Panc1 (cell line): Measurements from ENCODE around the gene MAPT. TPM values are rescaled to one million over a fixed set of nuclear protein-coding genes. Genes with fewer than 3 reads are reported as not detected.
"Not testable (repeated sequence)": the region's sequence is repeated elsewhere in the genome, so short reads cannot be mapped to it uniquely, and the experiment has no call there.

Experiments
- ATAC-seq: fragments of 200-7000 bp; cut with Tn5 transposase; 2 replicates; pipeline ENCODE4 v1.9.1; 2020; ENCODE audit warnings: mild to moderate bottlenecking, moderate library complexity
- BruUV-seq: library from RNA; stranded (reverse); fragments of 400-500 nt; replicated peaks from 2 replicates; lab custom pipeline; 2021; lab: Mats Ljungman, UMichigan
- CTCF ChIA-PET: fragments of 300-600 bp; sonication (Branson Sonifier 250); formaldehyde crosslinking; loops from one replicate; lab custom pipeline; 2022; ENCODE audit warnings: antibody characterized with exemption; lab: Charles Lee
- POLR2A ChIA-PET: fragments of 300-600 bp; sonication (Branson Sonifier 250); formaldehyde crosslinking; loops from one replicate; lab custom pipeline; 2022; ENCODE audit warnings: antibody characterized with exemption; lab: Charles Lee
- DNase-seq: peaks from one replicate; pipeline ENCODE4 v3.0.0-alpha.2; 2010; ENCODE audit warnings: low read depth, low spot score
- H3K27ac ChIP-seq: 2 replicates; pipeline ENCODE4 v1.5.1; 2011; ENCODE audit warnings: mild to moderate bottlenecking, low read length, inconsistent platforms
- H3K27me3 ChIP-seq: fragments of 200-500 bp; sonication (Bioruptor generic); 2 replicates; pipeline ENCODE4 v1.6.0; 2014; ENCODE audit warnings: low read length, inconsistent platforms; ENCODE audit not compliant: control insufficient read depth, insufficient read depth
- H3K36me3 ChIP-seq: fragments of 200-500 bp; sonication (Bioruptor generic); 2 replicates; pipeline ENCODE4 v1.5.1; 2014; ENCODE audit warnings: inconsistent platforms, mild to moderate bottlenecking, low read length, moderate library complexity; ENCODE audit not compliant: control insufficient read depth, insufficient read depth
- H3K4me1 ChIP-seq: 2 replicates; pipeline ENCODE4 v1.5.1; 2011; ENCODE audit warnings: inconsistent platforms, mild to moderate bottlenecking, low read length, moderate library complexity; ENCODE audit not compliant: control insufficient read depth, insufficient read depth
- H3K4me3 ChIP-seq, 2 experiments: 2 replicates each; pipeline ENCODE4 v1.5.1; 2011 to 2012; ENCODE audit warnings: low read depth in 2 of 2, low read length in 2 of 2, mild to moderate bottlenecking in 2 of 2, inconsistent platforms in 1 of 2, moderate library complexity in 1 of 2
- H3K9me3 ChIP-seq: fragments of 200-500 bp; sonication (Bioruptor generic); 2 replicates; pipeline ENCODE4 v1.5.1; 2014; ENCODE audit warnings: low read depth, mild to moderate bottlenecking, inconsistent platforms, low read length, moderate library complexity; ENCODE audit not compliant: control insufficient read depth, insufficient read depth
- CTCF ChIP-seq: fragments of 450-650 bp; IDR thresholded peaks from 2 replicates; pipeline ENCODE4 v1.5.1; 2017; ENCODE audit warnings: mild to moderate bottlenecking
- POLR2AphosphoS5 ChIP-seq: IDR thresholded peaks from 2 replicates; pipeline ENCODE4 v1.6.1; 2012; ENCODE audit warnings: mild to moderate bottlenecking, low read depth, low read length, moderate library complexity
- SIN3A ChIP-seq: IDR thresholded peaks from 2 replicates; pipeline ENCODE4 v1.6.1; 2012; ENCODE audit warnings: low read depth, mild to moderate bottlenecking, low read length, moderate library complexity, borderline replicate concordance; ENCODE audit not compliant: insufficient read depth
- TCF7L2 ChIP-seq: IDR thresholded peaks from 2 replicates; pipeline ENCODE4 v1.6.1; 2011; ENCODE audit warnings: mild to moderate bottlenecking, low read depth, low read length, inconsistent platforms
- in situ Hi-C: cut with HindIII; loops from 2 replicates; pipeline ENCODE4 v1.10.0; 2016; ENCODE audit warnings: low sequenced_read_pairs, low pct_unique_long_range_greater_than_20kb
- intact Hi-C: fragments of 100-400 bp; cut with micrococcal nuclease; formaldehyde crosslinking; loops from one replicate; pipeline ENCODE4 v1.10.0; 2022; ENCODE audit not compliant: unreplicated experiment
- total RNA-seq: library from RNA; stranded (reverse); gene quantifications from one replicate; pipeline ENCODE4 v1.2.1, GENCODE V29; 2021; ENCODE audit not compliant: unreplicated experiment
- TF ChIP-seq, protein P1 (sequence below), 2 experiments: IDR thresholded peaks; 2 replicates each; pipeline ENCODE4 v1.6.1; 2011 to 2012; ENCODE audit warnings: low read depth in 2 of 2, control low read depth in 1 of 2, low read length in 1 of 2, mild to moderate bottlenecking in 1 of 2, moderate library complexity in 1 of 2; ENCODE audit not compliant: insufficient read depth in 1 of 2

The MAPT gene
- total RNA-seq, 1 experiment from 2014 or later: 0.59 TPM

DNA sequence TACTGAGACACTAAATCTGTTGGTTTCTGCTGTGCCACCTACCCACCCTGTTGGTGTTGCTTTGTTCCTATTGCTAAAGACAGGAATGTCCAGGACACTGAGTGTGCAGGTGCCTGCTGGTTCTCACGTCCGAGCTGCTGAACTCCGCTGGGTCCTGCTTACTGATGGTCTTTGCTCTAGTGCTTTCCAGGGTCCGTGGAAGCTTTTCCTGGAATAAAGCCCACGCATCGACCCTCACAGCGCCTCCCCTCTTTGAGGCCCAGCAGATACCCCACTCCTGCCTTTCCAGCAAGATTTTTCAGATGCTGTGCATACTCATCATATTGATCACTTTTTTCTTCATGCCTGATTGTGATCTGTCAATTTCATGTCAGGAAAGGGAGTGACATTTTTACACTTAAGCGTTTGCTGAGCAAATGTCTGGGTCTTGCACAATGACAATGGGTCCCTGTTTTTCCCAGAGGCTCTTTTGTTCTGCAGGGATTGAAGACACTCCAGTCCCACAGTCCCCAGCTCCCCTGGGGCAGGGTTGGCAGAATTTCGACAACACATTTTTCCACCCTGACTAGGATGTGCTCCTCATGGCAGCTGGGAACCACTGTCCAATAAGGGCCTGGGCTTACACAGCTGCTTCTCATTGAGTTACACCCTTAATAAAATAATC lies 119.3 kb downstream of the MAPT start:
- Histone ChIP-seq H3K27ac (no peak overlapping the region), H3K4me1 (no peaks in the 10 kb centered on the region), H3K4me3 (no peak overlapping the region), H3K36me3 (no peaks in the 10 kb centered on the region), H3K27me3 (no peaks in the 10 kb centered on the region), H3K9me3 (no peaks in the 10 kb centered on the region)
- TF ChIP-seq SIN3A (no peak), CTCF (no peak), TCF7L2 (no peak), POLR2AphosphoS5 (no peak)
- TF ChIP-seq, protein P1, sequence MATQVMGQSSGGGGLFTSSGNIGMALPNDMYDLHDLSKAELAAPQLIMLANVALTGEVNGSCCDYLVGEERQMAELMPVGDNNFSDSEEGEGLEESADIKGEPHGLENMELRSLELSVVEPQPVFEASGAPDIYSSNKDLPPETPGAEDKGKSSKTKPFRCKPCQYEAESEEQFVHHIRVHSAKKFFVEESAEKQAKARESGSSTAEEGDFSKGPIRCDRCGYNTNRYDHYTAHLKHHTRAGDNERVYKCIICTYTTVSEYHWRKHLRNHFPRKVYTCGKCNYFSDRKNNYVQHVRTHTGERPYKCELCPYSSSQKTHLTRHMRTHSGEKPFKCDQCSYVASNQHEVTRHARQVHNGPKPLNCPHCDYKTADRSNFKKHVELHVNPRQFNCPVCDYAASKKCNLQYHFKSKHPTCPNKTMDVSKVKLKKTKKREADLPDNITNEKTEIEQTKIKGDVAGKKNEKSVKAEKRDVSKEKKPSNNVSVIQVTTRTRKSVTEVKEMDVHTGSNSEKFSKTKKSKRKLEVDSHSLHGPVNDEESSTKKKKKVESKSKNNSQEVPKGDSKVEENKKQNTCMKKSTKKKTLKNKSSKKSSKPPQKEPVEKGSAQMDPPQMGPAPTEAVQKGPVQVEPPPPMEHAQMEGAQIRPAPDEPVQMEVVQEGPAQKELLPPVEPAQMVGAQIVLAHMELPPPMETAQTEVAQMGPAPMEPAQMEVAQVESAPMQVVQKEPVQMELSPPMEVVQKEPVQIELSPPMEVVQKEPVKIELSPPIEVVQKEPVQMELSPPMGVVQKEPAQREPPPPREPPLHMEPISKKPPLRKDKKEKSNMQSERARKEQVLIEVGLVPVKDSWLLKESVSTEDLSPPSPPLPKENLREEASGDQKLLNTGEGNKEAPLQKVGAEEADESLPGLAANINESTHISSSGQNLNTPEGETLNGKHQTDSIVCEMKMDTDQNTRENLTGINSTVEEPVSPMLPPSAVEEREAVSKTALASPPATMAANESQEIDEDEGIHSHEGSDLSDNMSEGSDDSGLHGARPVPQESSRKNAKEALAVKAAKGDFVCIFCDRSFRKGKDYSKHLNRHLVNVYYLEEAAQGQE (IDR thresholded peaks at IDR 0.05; ENCODE audit: insufficient read depth in 1 of 2, low read depth in 2 of 2, low read length in 1 of 2): no peak
- ChIA-PET CTCF (no interaction called here), POLR2A (no interaction called here)
- BruUV-seq: no TSS peak
- in situ Hi-C loops (no loop called here), intact Hi-C loops (no loop called here)
- ATAC-seq: no peak
- no peak for DNase-seq

DNA sequence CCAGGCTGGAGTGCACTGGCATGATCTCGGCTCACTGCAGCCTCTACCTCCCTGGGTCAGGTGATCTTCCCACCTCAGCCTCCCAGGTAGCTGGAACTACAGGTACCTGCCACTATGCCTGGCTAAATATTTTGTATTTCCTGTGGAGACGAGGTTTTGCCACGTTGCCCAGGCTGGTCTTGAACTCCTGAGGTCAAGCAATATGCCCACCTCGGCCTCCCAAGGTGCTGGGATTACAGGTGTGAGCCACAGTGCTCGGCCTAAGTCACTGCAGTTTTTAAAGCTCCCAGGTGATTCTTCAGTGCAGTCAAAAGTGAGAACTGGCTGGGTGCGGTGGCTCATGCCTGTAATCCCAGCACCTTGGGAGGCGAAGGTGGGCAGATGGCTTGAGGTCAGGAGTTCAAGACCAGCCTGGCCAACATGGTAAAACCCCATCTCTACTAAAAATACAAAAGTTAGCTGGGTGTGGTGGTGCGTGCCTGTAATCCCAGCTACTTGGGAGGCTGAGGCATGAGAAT lies 125.1 kb downstream of the MAPT start:
- H3K27me3 ChIP-seq, intact Hi-C loops, H3K36me3 ChIP-seq, in situ Hi-C loops, H3K9me3 ChIP-seq, H3K4me1 ChIP-seq, BruUV-seq, H3K4me3 ChIP-seq, DNase-seq, ATAC-seq, CTCF ChIA-PET, H3K27ac ChIP-seq: not testable (repeated sequence)
- POLR2A ChIA-PET: interaction anchor here (0.6 kb wide), 1 partner anchor 11 kb away, joined by 6 read pairs; no protein-coding TSS in a partner anchor

DNA sequence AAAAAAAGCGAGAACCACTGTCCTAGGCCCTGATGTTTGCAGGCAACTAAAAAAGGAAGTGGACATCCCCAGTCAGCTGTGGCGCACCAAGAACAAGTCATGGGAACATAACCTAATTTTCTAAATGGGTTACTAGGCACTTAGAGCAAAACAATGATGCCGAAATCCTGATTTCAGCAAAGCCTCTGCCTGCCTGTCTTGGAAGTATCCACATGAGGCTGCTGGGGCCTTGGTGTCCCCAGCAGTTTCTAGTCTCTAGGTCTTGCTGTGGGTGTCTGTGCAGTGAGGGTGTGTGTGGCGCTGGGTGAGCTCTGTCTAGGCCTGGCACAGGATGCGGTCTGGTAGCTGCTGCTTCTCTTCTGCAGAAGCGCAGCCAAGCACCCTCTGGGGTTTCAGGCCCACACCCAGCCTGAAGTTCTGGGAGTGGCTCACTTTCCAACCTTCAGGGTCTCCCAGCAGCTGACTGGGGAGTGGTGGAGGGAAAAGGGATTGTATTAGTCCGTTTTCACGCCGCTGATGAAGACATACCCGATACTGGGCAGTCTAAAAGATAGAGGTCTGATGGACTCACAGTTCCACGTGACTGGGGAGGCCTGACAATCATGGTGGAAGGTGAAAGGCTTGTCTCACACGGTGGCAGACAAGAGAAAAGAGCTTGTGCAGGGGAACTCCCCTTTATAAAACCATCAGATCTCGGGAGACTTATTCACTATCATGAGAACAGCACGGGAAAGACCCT lies 125.8 kb downstream of the MAPT start:
- no peaks in the 10 kb centered on the region for H3K36me3 ChIP-seq
- TF ChIP-seq TCF7L2 (no peak), CTCF (no peak), SIN3A (no peak), POLR2AphosphoS5 (no peak)
- TF ChIP-seq, protein P1 (IDR thresholded peaks at IDR 0.05; ENCODE audit: insufficient read depth in 1 of 2, low read depth in 2 of 2, low read length in 1 of 2): no peak
- ChIA-PET CTCF (no interaction called here), POLR2A (no interaction called here)
- ATAC-seq (0 out of 2 replicates have a peak, but pooled peaks have one; percentile 28), DNase-seq (no peak)
- intact Hi-C loops: no loop called here
- in situ Hi-C loops: no loop called here
- no peak overlapping the region for H3K27ac ChIP-seq
- H3K9me3 ChIP-seq: no peaks in the 10 kb centered on the region
- H3K4me1 ChIP-seq: no peaks in the 10 kb centered on the region
- no peaks in the 10 kb centered on the region for H3K27me3 ChIP-seq
- BruUV-seq: no TSS peak
- H3K4me3 ChIP-seq: no peak overlapping the region
